Measurements from ENCODE around the gene CCDC180. TPM values are rescaled to one million over a fixed set of nuclear protein-coding genes. Genes with fewer than 3 reads are reported as not detected.

Gene CCDC180
- total RNA-seq, 1 donor from 2014 or later, result 10.1 TPM

GRCh38 chr9:97314503-97314902, 7.0 kb downstream of the CCDC180 start:
- Mint-ChIP-seq H3K36me3 (ENCODE audit: low read depth) (peaks cover 9% of the 10 kb centered on the region), H3K27me3 (ENCODE audit: low read depth) (no peaks in the 10 kb centered on the region), H3K4me1 (peaks cover 3% of the 10 kb centered on the region), H3K9me3 (no peaks in the 10 kb centered on the region), H3K4me3 (no peak overlapping the region), H3K27ac (ENCODE audit: unreplicated experiment) (no peak overlapping the region)
- DNase-seq (ENCODE audit: low read depth, low spot score), result no peak
- TF ChIP-seq CTCF (conservative IDR thresholded peaks at IDR 0.05), result no peak

GRCh38 chr9:97315550-97315949, 8.1 kb downstream of the CCDC180 start:
- no peak for DNase-seq (ENCODE audit: low read depth, low spot score)
- H3K27me3 Mint-ChIP-seq (ENCODE audit: low read depth), result no peaks in the 10 kb centered on the region
- no peak for TF ChIP-seq CTCF (conservative IDR thresholded peaks at IDR 0.05)
- H3K36me3 Mint-ChIP-seq (ENCODE audit: low read depth), result peaks cover 9% of the 10 kb centered on the region
- no peaks in the 10 kb centered on the region for H3K9me3 Mint-ChIP-seq
- H3K4me1 Mint-ChIP-seq, result peaks cover 3% of the 10 kb centered on the region
- no peak overlapping the region for H3K27ac Mint-ChIP-seq (ENCODE audit: unreplicated experiment)
- H3K4me3 Mint-ChIP-seq, result no peak overlapping the region

- no peak overlapping the region for H3K27ac Mint-ChIP-seq (ENCODE audit: unreplicated experiment)
- H3K36me3 Mint-ChIP-seq (ENCODE audit: low read depth), result peaks cover 9% of the 10 kb centered on the region
- no peak for TF ChIP-seq CTCF (conservative IDR thresholded peaks at IDR 0.05)
- peaks cover 3% of the 10 kb centered on the region for H3K4me1 Mint-ChIP-seq
- no peaks in the 10 kb centered on the region for H3K9me3 Mint-ChIP-seq
- H3K4me3 Mint-ChIP-seq, result no peak overlapping the region
- DNase-seq (ENCODE audit: low read depth, low spot score), result no peak
- no peaks in the 10 kb centered on the region for H3K27me3 Mint-ChIP-seq (ENCODE audit: low read depth)
Observed at GRCh38 chr9:97316904-97317303, 9.4 kb downstream of the CCDC180 start.

GRCh38 chr9:97318433-97318832, 11.0 kb downstream of the CCDC180 start:
- Mint-ChIP-seq H3K36me3 (ENCODE audit: low read depth) (peaks cover 9% of the 10 kb centered on the region), H3K4me3 (no peak overlapping the region), H3K9me3 (no peaks in the 10 kb centered on the region), H3K27ac (ENCODE audit: unreplicated experiment) (no peak overlapping the region), H3K27me3 (ENCODE audit: low read depth) (no peaks in the 10 kb centered on the region), H3K4me1 (peaks cover 3% of the 10 kb centered on the region)
- DNase-seq (ENCODE audit: low read depth, low spot score), result no peak
- TF ChIP-seq CTCF (conservative IDR thresholded peaks at IDR 0.05), result no peak

- H3K36me3 Mint-ChIP-seq (ENCODE audit: low read depth), result peaks cover 6% of the 10 kb centered on the region
- no peak overlapping the region for H3K27ac Mint-ChIP-seq (ENCODE audit: unreplicated experiment)
- no peaks in the 10 kb centered on the region for H3K27me3 Mint-ChIP-seq (ENCODE audit: low read depth)
- no peak for DNase-seq (ENCODE audit: low read depth, low spot score)
- H3K4me3 Mint-ChIP-seq, result no peak overlapping the region
- H3K9me3 Mint-ChIP-seq, result no peaks in the 10 kb centered on the region
- H3K4me1 Mint-ChIP-seq, result peaks cover 3% of the 10 kb centered on the region
- TF ChIP-seq CTCF (conservative IDR thresholded peaks at IDR 0.05), result no peak
Observed at GRCh38 chr9:97319395-97319794, 11.9 kb downstream of the CCDC180 start.

Measured in neural crest cell (in vitro differentiated cells).